HG03135 (cell line): ENCODE data around the gene PHETA1.
"Not testable (repeated sequence)": the region's sequence is repeated elsewhere in the genome, so short reads cannot be mapped to it uniquely, and the experiment has no call there.

ENCODE experiments used
- ATAC-seq: cut with Tn5 transposase; IDR thresholded peaks from one replicate; pipeline ENCODE4 v1.9.1; 2021; ENCODE audit warnings: mild to moderate bottlenecking, moderate library complexity; ENCODE audit not compliant: unreplicated experiment

The PHETA1 gene

DNA sequence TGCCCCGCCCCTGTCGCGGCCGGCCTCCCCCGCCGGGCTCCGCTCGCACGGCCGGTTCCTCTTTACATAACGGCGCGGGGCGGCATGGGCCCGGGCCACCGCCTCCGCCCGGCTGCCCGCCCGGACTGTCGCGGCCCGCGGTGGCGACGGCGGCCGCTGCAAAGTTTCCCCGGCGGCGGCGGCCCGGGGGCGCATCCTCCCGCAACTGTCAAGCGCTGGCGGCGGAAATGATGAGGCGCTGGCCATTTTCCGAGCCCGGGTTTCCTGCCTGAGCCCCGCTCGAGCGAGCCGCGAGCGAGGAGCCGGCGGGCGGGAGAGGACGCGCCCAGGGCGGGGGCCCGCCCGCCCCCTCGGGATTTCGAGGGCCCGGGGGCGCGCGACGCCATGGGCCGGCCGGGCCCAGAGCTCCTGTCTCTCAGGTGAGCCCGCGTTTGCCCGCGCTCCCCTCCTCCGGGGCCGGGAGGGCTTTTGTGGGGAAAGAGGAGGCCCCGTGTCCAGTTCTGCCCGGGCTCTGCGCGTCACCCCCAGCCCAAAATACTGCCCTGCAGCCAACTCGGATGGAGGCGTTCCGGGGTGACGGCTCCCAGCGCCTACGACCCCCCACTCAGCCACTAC, 37.1 kb upstream of the PHETA1 start, which contains the start of gene SH2B3:
SH2B3 (plus strand) TSS at position 65 of the 615 bp plus-strand sequence. CDS start 12,223 bp downstream, outside the sequence.
- peak; percentile 11 for ATAC-seq

DNA sequence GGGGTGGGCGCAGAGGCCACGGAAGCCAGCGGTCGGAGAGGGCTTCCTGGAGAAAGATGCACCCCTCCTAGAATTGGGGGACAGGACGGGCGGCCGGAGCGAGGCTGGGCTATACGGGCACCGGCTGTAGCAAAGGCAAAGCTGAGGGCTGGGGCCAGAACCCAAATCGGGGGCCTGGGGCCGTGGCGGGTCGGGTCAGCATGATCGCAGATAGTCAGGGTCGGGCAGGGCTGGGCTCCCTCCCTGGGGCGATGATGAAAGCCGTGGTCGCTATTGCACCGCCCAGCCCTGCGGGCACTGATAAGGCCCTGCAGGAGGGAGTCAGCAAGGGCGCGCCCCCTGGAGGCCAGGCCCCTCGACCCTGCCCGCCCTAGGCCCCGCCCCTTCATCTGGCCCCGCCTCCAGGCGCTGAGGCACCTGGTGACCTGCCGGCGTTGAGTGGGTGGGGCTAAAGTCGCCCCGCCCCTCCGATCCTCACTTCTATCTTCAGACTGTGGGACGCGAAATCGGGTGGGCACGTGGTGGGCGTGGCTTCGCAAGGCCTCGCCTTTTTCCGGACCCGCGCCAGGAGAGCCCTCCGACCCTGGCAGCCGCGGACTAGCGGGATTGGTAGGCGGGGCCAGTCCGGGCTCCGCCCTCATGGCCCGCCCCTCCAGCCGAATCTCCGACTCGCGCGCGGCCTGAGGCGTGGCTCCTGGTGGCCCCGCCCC, 36.4 kb upstream of the PHETA1 start:
- ATAC-seq = peak; percentile 59

- peak; percentile 2 for ATAC-seq
These were observed 35.7 kb upstream of the PHETA1 start for GRCh38 chr12:111404362-111405148.

- not testable (repeated sequence) for ATAC-seq
These were observed 33.6 kb upstream of the PHETA1 start for GRCh38 chr12:111402490-111402824.

GRCh38 chr12:111401167-111401605, 32.3 kb upstream of the PHETA1 start:
- no peak for ATAC-seq

- ATAC-seq = not testable (repeated sequence)
These were observed 31.0 kb upstream of the PHETA1 start for GRCh38 chr12:111399741-111400404.

DNA sequence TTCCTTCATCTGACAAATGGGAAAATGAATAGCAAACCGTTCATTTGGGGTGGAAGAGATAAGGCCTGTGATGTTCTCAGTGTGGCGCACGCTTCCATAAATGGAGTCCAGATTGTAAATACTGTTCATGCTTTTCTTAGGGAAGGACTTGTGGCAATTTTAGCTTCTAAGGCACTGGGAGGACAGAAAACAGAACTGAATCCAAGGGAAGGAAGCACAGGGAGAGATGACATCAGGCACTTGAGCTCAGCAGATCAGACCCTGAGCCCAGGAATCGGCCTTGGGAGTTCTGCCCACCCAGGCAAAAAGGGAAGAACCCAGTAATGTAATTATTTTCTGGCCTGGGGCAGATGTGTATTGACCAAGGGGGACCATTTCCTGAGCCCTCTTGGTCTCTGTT, 29.6 kb upstream of the PHETA1 start:
- no peak for ATAC-seq

DNA sequence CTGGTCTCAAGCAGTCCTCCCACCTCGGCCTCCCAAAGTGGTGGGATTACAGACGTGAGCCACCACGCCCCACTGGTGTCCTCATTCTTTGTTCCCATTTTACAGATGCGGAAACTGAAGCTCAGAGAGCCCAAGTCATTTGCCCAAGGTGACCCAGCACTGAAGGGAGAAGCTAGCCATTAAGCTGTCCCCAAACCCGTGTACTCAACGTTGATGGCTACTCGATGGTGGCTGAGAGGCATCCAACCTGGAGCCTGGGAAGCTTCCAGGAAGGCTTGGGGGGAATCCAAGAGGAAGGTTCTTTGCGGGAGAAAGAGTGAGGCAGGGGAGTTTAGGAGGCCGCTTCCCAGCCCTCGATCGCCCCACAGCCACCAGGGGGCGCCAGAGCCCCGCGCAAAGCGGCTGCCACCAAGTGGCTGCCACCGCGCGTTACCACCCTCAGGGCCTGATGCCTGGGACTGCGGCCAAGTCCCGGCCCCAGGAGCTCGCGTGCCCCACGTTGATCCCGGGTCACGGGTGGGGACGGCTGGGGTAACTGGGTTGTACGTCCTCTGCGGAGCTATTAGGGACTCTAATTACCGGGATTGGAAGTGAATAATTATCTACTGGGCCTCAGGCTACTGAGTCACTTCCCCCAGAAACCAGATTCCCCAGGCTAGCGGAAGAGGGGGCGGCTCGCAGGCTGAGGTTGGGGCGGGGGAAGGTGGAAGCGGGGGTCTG, 28.0 kb upstream of the PHETA1 start:
- no peak for ATAC-seq

DNA sequence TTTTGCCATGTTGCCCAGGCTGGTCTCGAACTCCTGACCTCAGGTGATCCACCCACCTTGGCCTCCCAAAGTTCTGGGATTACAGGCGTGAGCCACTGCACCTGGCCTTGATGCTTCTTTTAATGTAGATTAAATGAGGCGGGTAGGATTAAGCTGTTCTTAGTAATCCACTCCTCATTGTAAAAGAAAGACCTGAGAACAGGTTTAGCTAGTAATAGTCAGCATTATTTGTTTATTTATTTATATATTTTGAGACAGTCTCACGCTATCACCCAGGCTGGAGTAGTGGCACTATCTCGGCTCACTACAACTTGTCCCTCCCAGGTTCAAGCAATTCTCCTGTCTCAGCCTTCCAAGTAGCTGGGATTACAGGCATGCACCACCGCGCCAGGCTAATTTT, 27.4 kb upstream of the PHETA1 start:
- not testable (repeated sequence) for ATAC-seq

- ATAC-seq = no peak
These were observed 26.7 kb upstream of the PHETA1 start for GRCh38 chr12:111395336-111396187.

- no peak for ATAC-seq
These were observed 25.6 kb upstream of the PHETA1 start for GRCh38 chr12:111394480-111394879.

DNA sequence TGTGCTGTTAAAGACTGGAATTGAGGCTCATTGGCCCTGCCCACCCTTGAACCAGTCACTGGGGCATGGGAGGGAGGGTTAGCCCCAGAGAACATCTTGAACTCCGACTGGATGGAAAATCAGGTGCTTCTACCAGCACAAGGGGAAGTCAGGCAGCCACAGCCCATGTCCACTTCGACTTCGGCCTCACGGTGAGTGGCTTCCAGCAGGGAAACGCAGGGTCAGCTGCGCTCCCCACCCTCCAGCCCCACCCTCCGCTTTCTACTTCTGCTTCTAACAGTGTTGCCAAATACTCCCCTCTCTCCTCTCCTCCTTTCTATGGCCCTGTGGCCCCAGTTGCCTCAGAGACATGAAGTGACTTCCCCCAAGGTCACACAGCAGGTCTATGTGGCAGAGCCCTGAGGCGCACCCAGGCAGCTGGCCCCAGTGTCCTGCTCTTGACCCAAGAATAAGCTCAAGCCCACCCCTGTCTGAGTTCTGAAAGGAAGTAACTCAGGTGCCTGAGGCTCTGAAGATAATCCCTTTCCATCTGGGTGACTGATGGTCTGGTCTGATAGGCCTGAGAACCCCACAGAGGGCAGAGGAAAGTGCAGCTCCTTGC, 24.9 kb upstream of the PHETA1 start:
- ATAC-seq = no peak

DNA sequence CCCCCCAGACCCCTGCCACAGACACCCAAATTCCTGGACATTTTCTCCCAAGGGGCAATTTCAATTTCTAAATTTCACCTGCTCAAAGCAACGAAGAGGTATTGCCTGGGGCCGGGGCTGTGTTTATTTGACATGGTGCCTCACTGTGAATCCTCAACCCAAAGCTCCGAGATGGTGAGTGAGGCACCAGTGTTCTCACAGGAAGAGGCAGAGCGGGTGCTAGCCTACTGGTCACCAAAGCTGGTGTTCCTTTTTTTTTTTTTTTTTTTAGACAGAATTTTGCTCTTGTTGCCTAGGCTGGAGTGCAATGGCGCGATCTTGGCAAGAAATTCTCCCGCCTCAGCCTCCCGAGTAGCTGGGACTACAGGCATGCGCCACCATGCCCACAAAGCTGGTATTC, 22.0 kb upstream of the PHETA1 start:
- no peak for ATAC-seq

- no peak for ATAC-seq
These were observed 20.7 kb upstream of the PHETA1 start for GRCh38 chr12:111389635-111390034.

DNA sequence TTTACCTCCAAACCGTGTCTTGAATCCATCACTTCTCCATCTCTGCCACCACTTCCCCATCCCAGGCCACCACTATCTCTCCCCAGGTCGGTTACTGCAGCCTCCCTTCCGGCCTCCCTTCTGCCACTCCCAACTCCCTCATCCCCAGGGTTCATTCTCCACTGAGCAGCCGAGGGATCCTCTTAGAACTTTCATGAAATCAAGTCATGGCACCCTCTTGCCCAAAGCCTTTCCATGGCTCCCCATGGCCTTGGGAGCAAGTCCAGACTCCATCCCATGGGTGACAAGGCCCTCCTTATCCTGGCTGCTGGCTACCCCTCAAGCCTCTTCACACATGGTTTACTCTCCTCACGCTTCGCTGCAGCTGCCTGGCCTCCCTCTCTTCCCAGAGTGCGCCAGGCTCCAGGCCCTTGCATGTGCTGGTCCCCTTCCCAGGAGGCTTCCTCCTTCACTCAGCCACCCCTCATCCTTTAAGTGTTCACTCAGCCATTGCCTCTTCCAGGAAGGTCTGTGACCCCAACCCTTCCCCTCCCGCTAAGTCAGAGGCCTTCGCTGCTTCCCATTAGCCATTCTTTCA, 18.9 kb upstream of the PHETA1 start:
- no peak for ATAC-seq

DNA sequence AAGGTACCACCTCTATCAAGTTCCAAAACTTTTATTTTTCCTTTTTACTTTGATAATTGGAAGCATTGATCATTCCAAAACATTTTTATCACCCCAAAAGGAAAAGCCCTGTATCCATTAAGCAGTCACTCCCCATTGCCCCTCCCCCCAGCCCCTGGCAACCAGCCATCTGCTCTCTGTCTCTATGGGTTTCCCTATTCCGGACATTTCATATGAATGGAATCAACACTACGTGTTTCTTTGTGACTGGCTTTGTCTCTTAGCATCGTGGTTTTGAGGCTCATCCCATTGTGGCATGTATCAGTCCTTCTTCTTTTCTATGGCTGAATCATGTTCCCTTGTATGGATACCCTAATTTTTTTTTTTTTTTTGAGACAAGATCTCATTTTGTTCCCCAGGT, 18.0 kb upstream of the PHETA1 start:
- no peak for ATAC-seq

DNA sequence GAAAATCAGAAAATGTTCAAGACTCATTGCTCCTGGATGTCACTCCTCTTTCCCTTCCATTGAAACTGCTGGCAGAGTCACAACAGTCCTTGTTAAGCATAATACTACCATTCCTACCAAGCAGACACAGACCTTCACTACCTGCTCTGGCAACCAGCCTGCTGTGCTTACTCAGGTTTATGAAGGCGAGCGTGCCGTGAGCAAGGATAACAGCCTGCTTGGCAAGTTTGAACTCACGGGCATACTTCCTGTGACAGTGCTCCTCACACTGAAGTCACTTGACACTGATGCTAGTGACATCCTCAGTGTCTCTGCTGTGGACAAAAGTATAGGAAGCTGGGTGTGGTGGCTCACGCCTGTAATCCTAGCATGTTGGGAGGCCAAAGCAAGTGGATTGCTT, 15.7 kb upstream of the PHETA1 start:
- ATAC-seq = no peak

- no peak for ATAC-seq
These were observed 11.2 kb upstream of the PHETA1 start for GRCh38 chr12:111379942-111380554.

- no peak for ATAC-seq
These were observed 8.5 kb upstream of the PHETA1 start for GRCh38 chr12:111377440-111377839.
